Prostate gland (tissue), 2 donors: ENCODE measurements around the gene RCOR3. TPM values are rescaled to one million over a fixed set of nuclear protein-coding genes. Genes with fewer than 3 reads are reported as not detected.

Source experiments
- DNase-seq: peaks from one replicate; pipeline ENCODE4 v3.0.0-alpha.2; 2019; ENCODE audit warnings: low spot score
- H3K27ac ChIP-seq, 2 donors: fragments of 200-600 bp; sonication (generic); 2 replicates each; pipeline ENCODE4 v1.5.1; 2017 to 2019
- H3K27me3 ChIP-seq: fragments of 200-600 bp; sonication (generic); replicated peaks from 2 replicates; pipeline ENCODE4 v1.5.1; 2019; ENCODE audit not compliant: insufficient read depth
- H3K36me3 ChIP-seq, 2 donors: fragments of 200-600 bp; sonication (generic); 1 replicate in 1 of 2; 2 replicates in 1 of 2; pipeline versions ENCODE4 v1.5.1 to v1.8.1; 2017 to 2019
- H3K4me1 ChIP-seq: fragments of 200-600 bp; sonication (generic); replicated peaks from 2 replicates; pipeline ENCODE4 v1.5.1; 2019
- H3K4me3 ChIP-seq, 2 donors: fragments of 200-600 bp; sonication (generic); 2 replicates each; pipeline ENCODE4 v1.5.1; 2017 to 2019
- H3K9me3 ChIP-seq: fragments of 200-600 bp; sonication (generic); 2 replicates; pipeline ENCODE4 v1.5.1; 2017
- POLR2A ChIP-seq: fragments of 450-650 bp; IDR thresholded peaks from one replicate; pipeline ENCODE4 v1.6.1; 2016; ENCODE audit warnings: antibody characterized with exemption, mild to moderate bottlenecking
- POLR2AphosphoS5 ChIP-seq: sonication (generic); formaldehyde crosslinking; IDR thresholded peaks from one replicate; pipeline ENCODE4 v1.6.1; 2017; ENCODE audit warnings: antibody characterized with exemption
- WGBS: methylation state at CpG from one replicate; pipeline ENCODE4 v1.1.5; 2018; 5-methylcytosine and 5-hydroxymethylcytosine counted together
- intact Hi-C: fragments of 100-400 bp; cut with DNase I; formaldehyde crosslinking; loops from one replicate; pipeline ENCODE4 v1.14.2; 2022
- total RNA-seq, 2 donors: library from RNA; depleted of rRNA; stranded (reverse); fragments of >200 nt; gene quantifications; one replicate each; pipeline ENCODE4 v1.1.0, GENCODE V29; 2016
- TF ChIP-seq, protein P1 (sequence below), 4 experiments: fragments of 200-600 bp in 2 of 4; fragments of 450-650 bp in 2 of 4; sonication (generic) in 2 of 4; IDR thresholded peaks; 1 replicate in 3 of 4; 2 replicates in 1 of 4; pipeline ENCODE4 v1.5.1; 2016 to 2019; ENCODE audit warnings: antibody characterized with exemption in 4 of 4, mild to moderate bottlenecking in 2 of 4, moderate library complexity in 2 of 4

RCOR3 gene
- total RNA-seq, 2 donors from 2014 or later, result 56.4 to 78.3 TPM

DNA sequence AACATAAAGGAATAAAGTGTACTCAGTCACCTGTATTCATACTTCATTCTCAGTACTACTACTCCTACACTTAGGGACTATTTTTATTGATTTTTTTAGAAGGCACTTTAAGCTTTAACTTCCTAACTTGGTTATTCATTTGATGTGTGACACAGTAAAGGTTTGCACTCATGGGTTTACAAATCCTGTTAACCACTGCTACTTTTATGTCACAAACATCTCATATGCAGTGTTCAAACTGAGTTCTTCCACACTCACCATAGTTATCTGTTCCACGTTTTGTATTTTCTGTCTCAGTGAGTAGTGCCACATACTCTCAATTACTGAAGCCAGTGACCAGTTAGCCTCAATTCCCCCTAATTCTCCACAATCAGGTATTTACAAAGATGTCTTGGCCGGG is 33.2 kb downstream of the RCOR3 start:
- Histone ChIP-seq H3K4me3 (no peak overlapping the region), H3K4me1 (no peaks in the 10 kb centered on the region), H3K36me3 (peaks cover 0 to 5% of the 10 kb centered on the region in 2 donors), H3K9me3 (no peaks in the 10 kb centered on the region), H3K27ac (no peak overlapping the region), H3K27me3 (no peaks in the 10 kb centered on the region)
- intact Hi-C loops, result no loop called here
- no peak for TF ChIP-seq POLR2A
- no peak for TF ChIP-seq POLR2AphosphoS5
- TF ChIP-seq, protein P1, sequence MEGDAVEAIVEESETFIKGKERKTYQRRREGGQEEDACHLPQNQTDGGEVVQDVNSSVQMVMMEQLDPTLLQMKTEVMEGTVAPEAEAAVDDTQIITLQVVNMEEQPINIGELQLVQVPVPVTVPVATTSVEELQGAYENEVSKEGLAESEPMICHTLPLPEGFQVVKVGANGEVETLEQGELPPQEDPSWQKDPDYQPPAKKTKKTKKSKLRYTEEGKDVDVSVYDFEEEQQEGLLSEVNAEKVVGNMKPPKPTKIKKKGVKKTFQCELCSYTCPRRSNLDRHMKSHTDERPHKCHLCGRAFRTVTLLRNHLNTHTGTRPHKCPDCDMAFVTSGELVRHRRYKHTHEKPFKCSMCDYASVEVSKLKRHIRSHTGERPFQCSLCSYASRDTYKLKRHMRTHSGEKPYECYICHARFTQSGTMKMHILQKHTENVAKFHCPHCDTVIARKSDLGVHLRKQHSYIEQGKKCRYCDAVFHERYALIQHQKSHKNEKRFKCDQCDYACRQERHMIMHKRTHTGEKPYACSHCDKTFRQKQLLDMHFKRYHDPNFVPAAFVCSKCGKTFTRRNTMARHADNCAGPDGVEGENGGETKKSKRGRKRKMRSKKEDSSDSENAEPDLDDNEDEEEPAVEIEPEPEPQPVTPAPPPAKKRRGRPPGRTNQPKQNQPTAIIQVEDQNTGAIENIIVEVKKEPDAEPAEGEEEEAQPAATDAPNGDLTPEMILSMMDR (IDR thresholded peaks at IDR 0.05), result no peak
- 90% methylated on average over 2 of the region's 2 CpGs for WGBS
- no peak for DNase-seq

DNA sequence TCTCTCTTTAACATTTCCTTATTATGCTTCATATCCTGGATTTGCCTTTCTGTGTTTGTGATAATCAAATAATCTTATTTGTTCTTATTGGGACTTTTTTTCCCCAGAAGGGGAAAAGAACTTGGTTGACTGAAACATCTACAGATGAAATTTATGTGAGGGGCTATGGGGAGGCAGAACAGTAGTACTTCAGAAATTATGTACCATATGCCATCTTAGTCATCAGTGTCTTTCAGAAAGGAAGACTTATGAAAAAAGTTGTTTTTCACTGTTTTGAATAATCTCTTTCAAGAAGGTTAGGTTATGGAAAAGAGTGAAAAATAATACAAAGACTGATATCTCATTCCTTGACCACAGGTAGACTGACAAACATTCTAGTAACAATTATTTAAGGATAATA is 37.2 kb downstream of the RCOR3 start:
- H3K9me3 ChIP-seq, result no peaks in the 10 kb centered on the region
- intact Hi-C loops, result no loop called here
- no peaks in the 10 kb centered on the region for H3K36me3 ChIP-seq

DNA sequence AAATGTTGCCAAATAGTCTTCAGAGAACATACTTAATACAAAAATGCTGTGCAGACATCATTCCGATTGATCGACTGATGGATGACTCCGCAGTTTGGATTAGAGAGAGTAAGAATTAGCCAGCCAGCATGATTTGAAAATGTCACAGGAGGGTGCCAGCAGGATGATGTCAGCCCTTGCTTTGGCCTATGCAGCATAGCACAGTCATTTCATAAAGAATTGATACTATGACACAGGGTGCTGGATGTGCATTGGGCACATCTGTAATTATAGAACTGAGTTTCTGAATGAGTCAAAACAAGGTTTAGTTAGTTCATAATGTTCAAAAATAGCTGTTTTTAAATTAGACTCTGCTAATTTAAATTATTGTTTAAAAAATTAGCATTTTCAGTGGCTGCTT is 45.9 kb downstream of the RCOR3 start:
- Histone ChIP-seq H3K27ac (no peak overlapping the region), H3K4me3 (no peak overlapping the region), H3K9me3 (no peaks in the 10 kb centered on the region), H3K4me1 (no peaks in the 10 kb centered on the region), H3K36me3 (no peaks in the 10 kb centered on the region), H3K27me3 (no peaks in the 10 kb centered on the region)
- intact Hi-C loops, result no loop called here
- no peak for DNase-seq
- WGBS, result 97% methylated on average over 3 of the region's 3 CpGs
- TF ChIP-seq POLR2AphosphoS5 (no peak), POLR2A (no peak)
- TF ChIP-seq, protein P1 (IDR thresholded peaks at IDR 0.05), result no peak

More for the DNA sequence above, 37.2 kb downstream of the RCOR3 start:
- Histone ChIP-seq H3K4me3 (no peak overlapping the region), H3K4me1 (no peaks in the 10 kb centered on the region), H3K27ac (no peak overlapping the region), H3K27me3 (no peaks in the 10 kb centered on the region)
- TF ChIP-seq POLR2AphosphoS5, result no peak
- TF ChIP-seq POLR2A, result no peak
- TF ChIP-seq, protein P1 (IDR thresholded peaks at IDR 0.05), result no peak
- DNase-seq, result no peak

DNA sequence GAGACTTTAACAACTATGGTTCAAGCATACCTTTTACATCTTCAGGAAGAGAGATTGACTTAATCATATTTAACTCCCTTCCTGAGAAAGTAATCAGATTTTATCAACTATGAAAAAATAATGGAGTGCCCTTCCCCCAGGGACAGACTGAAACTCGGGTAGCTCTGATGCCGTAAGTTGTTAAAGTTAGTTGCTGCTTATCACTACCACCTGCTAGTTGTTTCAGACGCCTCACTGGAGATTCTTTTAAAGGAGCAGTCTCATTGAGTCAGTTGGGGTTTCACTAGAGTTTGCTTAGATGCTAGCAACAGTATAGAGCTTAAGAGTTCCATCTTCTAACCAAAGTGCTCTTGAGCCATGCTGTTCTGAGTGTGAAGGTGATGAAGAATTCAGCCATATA is 50.5 kb downstream of the RCOR3 start:
- no peak for TF ChIP-seq POLR2AphosphoS5
- no peak for TF ChIP-seq POLR2A
- TF ChIP-seq, protein P1 (IDR thresholded peaks at IDR 0.05), result no peak
- no peaks in the 10 kb centered on the region for H3K9me3 ChIP-seq
- H3K27ac ChIP-seq, result no peak overlapping the region
- 72% methylated on average over 3 of the region's 3 CpGs for WGBS
- no peaks in the 10 kb centered on the region for H3K4me1 ChIP-seq
- peaks cover 0 to 6% of the 10 kb centered on the region in 2 donors for H3K36me3 ChIP-seq
- no peak overlapping the region for H3K4me3 ChIP-seq
- no peak for DNase-seq
- H3K27me3 ChIP-seq, result no peaks in the 10 kb centered on the region
- intact Hi-C loops, result no loop called here

DNA sequence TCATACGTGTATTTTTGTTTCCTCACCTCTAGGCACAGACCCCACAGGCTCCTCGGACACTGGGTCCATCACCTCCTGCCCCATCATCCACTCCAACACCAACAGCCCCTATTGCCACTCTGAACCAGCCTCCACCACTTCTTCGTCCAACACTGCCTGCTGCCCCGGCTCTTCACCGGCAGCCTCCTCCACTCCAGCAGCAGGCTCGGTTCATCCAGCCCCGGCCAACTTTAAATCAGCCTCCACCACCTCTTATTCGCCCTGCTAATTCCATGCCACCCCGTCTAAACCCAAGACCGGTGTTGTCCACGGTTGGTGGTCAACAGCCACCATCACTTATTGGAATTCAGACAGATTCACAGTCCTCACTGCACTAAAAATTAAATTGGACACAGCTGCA is 54.2 kb downstream of the RCOR3 start:
- TF ChIP-seq POLR2A (no peak), POLR2AphosphoS5 (no peak)
- TF ChIP-seq, protein P1 (IDR thresholded peaks at IDR 0.05), result no peak
- WGBS, result 94% methylated on average over 11 of the region's 11 CpGs
- intact Hi-C loops, result no loop called here
- Histone ChIP-seq H3K4me3 (no peak overlapping the region), H3K4me1 (no peaks in the 10 kb centered on the region), H3K27ac (no peak overlapping the region), H3K9me3 (no peaks in the 10 kb centered on the region), H3K27me3 (no peaks in the 10 kb centered on the region), H3K36me3 (peaks cover 0 to 6% of the 10 kb centered on the region in 2 donors)
- DNase-seq, result no peak
